Inferior parietal cortex (tissue), 1 donor: Measurements from ENCODE around the gene ASTN1.

Experiments
- DNase-seq: peaks from one replicate; pipeline ENCODE4 v3.0.0-alpha.2; 2016; ENCODE audit errors: extremely low spot score

The ASTN1 gene

DNA sequence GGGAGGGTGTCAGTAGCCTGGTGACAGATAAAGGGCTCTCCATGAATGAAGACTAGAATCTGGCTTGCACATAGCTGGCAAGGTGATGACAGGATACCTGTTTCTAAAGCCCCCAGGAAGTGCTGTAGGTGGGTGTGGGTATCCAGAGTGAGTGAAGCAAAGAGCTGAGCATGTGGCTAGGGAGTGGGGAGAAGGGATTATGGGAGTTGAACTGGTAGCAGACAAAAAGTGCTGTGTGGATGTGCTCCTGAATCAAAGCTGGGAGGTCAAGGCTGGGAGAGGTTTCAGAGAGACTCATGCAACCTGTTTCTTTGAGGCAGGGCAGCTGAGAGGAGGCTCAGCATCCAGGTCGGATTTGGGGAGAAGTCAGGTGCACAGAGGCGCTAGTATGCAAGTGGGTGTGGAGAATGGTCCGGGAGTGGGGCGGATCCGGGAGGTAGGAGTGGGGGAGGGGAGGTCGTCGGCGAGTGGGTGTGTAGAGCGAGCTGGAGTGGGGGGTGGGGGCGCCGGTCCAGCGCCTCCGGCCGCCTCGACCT, 600 bp downstream of the ASTN1 start:
- peak; percentile 16 for DNase-seq

DNA sequence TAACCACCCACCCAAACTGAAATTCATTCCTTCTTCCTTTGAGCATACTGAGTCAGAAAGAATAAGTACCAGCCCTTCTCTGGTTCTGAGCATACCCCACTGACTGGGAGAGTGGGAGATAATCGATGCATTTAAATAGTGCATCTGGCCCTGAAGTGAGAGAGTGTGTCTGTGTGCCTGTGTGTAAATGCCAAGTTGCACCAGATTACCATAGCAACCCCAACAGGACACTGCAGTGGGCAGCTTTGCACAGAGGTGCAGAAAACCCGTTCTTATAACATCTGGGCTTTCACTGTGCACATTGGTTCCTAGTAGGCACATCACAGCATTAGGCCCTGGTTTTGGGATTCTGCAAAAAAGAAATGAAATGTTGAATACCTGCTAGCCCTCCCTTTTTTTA, 2.3 kb downstream of the ASTN1 start:
- DNase-seq, result no peak

DNA sequence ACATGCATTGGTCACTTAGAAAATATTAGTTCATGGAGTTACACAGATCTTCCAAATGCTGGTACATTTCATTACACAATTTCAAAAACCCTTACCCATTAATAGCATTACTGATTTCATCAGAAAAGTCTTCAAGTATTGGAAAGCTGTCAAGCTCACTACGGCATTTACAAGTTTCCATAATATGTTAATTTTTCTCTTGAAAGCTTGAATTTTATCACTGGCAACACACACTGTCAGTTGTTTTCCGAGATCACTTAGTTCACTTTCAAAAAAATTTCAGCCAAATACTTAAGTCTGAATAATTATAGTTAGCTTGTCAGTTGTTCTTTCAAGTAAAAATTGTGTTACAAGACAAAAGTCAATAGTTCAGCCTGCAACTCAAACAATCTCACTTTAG, 18.0 kb downstream of the ASTN1 start:
- no peak for DNase-seq

DNA sequence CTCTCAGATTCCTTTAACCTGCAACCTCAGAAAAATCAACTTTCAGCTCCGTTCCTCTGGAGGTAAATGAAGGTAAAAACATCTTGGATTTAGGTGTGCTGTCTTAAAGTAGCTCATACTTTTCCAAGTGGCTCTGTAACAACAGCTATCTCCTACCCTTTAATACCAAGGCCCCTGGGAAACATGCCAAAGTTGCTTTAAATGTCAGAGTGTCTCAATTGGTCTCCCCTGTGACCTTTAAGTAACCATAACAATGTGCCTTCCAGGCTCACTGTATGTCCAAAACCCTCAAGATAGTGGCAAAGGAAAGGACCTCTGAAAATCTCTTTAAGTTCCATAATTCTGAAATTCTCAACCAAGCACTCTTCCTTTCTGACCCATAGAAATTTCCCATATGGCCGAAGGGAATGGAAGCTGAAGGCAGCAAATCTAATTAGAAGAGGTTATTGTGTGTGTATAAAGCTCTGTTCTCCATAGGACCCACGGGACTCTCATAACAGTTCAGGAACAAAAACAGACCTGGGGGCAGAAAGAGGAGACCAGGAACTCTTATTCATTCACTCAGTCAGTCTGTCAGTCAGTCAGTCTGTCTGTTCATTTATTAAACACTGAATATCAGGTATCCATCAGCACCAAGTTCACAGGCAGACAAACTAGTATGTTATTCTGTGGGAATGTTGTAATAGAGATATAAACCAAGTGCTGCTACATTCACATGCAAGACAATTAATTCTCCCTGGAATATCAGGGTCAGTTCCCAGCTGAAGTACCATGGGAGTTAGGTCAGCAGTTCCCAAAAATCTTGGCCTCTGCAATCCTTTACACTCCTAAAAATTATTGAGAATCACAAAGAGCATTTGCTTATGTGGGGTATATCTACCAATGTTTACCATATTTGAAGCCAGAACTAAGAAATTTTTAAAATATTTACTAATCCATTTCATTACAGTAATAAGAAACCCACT, 19.1 kb downstream of the ASTN1 start:
- DNase-seq, result no peak

DNA sequence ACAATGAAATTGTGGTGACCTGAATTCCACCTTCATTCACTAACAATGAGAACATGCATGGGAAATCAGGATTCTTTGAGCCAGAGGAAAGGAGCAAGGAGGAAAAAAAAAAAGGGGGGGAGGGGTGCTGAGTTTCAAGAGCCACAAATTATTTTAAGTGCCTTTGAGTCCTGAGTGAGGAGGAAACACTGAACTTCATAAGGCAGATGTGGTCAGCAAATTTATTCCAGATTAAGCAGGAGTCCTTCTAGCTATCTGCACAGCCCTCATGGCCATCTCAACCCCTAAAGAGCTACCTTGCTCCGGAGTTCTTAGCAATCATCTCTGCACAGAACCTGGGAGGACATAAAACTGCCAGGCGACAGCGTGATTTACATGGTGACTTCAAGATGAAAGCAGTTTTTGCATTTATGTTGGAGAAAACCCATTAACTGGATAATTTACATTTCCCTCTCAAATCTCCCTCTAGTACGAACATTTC, 21.7 kb downstream of the ASTN1 start:
- no peak for DNase-seq

DNA sequence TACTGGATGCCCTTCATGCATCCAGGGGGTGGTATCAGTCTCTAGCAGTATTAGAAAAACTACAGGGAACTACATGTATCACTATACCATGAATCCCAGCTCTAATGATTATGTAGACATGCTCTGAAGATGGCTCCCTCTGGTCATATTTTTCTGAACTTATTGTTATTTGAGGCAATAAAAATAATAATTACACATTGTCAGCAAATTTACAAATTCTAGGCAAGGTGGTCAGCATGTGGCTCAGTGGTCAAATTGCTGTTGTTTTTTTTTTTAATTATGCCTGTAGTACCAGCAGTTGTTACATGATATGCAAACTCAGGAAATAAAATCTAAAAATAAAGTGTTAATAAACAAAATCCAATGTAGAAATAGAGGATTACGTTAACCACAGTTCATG, 22.5 kb downstream of the ASTN1 start:
- no peak for DNase-seq

DNA sequence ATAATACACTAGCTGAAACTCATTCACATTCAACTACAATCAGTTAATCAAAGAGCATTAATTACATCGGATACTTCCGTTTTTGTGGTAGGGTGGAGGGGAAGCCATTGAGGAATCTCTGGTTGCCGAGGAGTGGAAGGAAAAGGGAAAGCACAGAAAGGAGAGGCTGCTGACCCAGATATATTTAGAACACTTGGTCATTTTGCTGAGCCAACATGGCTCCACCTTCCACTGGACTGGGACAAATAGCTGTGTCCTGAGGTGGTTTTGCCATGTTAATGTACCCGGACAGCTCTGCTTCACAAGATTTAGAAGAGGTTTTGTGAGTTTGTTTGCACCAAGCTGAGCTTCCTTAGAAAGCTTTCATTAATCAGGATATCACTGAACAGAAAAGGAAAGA, 26.2 kb downstream of the ASTN1 start:
- DNase-seq, result no peak

DNA sequence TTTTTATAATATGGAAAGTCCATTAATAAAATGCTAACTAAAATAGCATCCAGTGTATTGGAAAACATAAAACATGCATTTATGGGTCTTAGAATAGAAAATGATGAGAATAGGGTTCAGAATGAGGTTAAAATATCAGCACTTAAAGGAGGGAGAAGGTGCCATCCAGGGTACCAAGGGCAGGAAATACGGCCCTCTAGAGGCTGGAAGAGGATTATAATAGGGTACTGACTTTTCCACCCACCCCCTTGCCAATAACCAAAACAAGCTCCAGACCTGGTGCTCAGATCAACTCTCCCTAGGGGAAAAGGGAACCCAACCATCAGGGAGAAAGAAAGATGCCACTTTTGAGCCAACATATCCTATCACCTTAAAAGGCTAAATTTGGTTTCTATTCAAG, 26.7 kb downstream of the ASTN1 start:
- no peak for DNase-seq

DNA sequence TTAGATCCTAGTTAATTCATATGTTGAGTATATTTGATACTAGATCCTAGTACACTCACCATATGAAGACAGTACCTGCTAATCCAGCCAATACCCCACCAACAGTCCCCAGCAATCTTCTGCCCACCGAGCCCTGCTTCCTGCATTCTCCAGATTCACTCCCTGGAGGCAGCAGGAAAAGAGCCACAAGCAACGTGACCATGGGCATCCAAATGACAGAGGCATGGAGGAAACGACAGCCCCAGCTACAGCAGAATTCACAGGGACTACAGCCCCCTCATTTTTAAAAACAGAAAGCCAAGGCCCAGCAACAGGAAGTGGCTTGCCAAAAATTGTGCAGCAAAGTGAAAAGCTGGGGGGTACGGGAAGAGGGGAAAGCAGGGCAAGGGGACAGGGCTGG, 29.3 kb downstream of the ASTN1 start:
- no peak for DNase-seq

DNA sequence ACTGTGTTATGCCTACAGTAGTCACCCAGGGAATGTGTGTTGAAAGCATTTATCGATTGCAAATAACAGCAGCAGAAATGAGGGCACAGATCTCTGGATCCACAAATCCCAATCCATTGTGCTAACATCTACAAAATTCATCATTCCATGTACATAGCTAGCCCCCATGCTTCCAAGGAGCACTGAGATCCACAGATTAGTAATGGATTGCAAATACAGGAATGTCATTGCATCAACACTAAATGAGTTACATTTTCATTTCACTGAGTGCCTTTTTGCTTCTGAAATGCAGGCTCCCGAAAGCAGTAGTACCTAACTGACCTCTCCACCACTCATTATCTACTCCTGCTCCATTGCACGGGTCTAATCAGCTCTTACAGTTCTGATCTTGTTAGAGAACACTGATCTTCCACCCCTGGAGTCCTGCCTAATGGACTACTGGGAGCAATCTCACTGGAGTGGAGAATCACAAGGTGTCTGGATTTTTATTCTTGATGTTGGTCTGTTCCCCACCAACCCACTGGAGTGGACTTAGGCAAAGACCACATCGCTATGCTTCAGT, 30.5 kb downstream of the ASTN1 start:
- DNase-seq, result no peak

DNA sequence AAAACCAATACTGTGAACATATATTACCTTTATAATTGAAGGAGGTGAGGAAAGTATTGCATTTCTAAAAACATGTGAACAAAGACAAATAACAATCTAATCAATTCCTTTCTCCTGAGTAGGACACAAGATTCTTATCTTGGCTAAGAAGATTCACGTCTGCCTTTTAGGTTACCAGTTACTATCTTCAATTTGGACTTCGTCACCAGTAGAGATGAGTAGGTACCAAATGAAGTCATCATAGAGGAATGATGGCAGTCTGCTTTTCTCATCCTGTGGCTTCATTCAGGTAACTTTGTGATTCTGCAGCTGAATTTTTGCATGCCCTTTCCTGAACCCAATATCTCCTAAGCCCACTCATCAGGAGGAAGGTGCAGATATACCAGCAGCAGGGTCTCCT, 32.4 kb downstream of the ASTN1 start:
- DNase-seq, result no peak

DNA sequence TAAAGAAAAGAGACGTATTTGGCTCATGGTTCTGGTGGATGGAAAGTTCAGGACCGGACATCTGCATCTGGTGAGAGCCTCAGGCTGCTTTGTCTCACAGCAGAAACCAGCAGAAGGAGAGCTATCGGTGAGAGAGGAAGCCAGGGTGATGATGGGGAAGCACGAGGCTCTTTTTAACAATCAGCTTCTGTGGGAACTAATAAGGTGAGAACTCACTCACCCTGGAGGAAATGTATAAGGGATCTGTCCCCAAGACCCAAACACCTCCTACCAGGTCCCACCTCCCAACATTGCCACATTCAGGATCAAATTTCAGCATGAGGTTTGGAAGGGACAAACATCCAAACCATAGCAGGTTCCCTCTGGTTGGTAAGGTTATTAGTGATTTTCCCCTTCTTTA, 32.8 kb downstream of the ASTN1 start:
- no peak for DNase-seq

DNA sequence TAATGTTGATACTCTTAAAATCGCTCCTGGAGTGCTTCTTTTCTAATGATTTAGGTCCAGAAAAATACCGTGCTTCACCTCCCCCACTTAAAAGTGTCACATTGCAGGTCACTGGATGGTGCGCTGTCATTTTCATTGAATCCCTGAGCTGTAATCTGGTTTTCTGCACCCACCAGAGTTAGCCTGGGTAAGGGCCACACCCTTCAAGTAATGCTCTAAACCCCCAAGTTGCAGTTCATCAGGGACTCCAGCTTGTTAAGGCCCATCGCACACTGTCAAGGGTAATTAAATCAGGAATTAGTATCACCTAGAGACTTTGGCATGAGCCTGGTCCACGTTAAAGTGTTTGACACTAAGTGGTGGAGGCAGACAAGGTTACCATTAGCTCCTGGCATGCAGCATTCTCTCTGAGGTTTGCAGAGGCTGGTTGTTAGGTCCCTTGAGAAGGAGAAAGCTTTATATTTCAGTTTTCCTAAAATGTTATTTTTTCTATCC, 34.0 kb downstream of the ASTN1 start:
- DNase-seq, result no peak

DNA sequence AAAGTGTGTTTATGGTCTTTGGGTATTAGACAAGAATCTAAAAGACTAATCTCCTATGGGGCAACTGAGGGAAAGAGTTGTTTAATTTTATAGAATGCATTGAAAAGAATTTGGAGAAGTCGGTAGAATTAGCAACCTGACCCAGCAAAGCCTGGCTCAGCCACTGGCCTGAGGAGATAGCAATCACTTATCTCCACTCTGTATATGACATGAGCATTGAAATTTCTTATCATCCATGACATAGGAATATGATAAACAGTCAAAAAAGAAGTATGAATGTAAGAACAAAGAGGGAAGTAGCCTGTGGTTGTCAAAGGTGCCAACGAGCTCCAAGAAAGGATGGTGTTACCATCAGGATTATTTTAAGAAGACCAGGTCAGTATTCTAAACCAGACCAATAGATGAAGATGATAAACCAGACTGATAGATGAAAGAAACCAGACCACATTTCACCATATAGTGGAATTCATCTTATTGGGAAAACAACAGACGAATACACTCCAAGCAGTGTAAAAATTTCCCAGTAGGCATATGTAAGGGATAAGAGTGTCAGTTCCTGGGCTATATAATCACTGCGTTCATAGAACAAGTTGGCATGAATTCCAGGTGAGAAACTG, 35.7 kb downstream of the ASTN1 start:
- no peak for DNase-seq

DNA sequence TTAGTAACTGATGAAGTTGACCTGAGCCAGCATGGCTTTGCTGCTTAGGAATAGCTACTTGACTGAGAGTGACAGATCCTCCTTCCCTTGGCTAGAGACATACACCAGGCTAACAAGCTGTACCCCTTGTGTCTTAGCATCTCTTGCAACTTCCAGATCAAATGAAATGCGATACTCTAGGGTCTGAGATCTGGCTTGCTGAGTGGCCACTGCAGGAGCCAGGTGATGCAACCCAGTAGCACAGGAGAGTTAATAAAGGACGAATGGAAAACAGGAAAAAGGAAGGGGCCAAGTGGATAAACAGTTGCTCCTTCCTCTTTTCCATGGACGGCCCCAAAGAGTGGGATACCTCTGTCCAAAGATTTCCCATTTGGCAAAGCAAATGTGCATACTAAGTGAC, 38.2 kb downstream of the ASTN1 start:
- no peak for DNase-seq

DNA sequence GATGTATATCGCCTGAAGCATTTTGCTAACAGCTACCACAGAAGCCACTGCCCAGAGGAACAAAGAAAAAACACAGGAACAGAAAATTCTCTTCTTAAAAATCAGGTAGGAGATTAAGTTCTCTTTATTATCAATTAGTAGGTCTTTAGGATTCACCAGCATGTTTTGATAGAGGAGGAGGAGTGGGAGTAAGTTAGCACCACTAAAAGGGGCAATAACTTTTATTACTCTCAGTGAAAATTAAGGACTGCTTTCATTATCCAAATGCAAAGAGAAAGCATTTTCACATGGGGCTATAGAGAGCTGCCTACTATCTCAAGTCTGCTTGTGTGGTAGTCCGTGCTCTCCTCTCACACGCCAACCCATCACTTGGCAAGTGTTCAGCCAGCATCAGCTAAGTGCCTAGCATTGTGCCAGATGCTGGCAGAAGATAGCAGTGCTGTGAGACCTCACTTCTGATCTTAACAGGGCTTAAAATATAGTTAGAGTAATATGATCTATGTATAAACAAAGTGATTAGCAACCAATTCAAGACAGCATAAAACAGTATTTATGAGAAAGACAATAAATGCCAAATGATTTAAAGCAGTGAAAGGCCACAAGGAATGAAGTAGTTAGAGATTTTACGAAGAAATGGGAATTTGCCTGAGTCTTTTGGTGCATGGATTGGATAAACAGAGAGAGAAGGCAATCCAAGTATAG, 39.8 kb downstream of the ASTN1 start:
- DNase-seq, result no peak

DNA sequence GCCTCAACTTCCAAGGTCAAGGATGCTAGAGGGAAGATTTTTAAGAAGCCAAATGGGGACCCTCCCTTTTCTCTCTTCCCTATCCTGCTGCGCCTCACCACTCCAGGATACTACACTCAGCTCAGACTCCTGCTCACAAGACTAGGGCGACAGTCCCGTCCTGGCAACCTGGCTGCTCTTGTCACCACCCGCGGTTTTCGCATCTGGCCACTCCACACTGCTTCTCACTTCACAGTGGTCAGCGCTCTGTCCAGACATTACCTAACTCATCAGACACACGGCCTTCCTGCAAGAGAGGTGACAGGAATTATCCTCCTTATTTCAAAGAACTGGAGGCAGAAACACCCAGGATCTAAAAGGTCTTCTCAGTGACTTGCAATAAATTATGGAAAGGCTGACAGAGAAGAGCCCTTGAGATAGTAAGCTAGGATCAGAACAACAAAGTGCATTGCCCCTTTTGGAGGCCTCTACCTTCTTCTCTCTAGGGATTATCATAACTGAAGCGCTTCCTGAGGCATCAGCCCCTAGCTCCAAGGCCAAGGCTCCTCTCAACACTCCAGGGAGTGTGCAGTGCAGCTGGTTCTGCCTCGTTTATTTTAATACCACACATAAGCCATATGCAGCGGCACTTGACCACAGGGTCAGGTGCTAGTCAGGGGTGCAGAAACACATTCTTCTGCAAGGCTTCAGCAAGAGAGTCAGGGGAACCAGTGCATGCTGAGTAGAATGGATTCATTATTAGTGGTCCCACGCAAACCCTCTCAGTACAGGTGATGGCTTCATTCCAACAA, 41.9 kb downstream of the ASTN1 start:
- DNase-seq, result no peak

DNA sequence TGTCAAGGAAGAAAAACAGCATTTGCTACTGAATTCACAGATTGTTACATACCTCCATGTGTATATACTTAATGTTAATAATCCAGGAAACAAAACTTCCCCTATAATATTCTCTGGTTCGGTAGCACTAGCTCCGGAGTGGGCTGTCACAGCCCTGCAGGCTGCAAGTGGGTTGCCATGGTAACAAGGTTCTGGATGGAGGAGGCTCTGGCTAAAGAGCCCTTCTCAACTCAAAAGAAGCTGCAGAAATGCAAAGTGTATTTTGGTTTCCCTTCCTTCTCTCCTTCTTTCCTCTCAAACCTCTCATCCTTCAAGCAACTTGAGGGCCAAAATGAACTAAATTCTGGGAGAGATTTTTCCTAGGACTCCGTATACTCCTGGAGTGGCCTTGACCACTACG, 45.2 kb downstream of the ASTN1 start:
- peak; percentile 58 for DNase-seq

DNA sequence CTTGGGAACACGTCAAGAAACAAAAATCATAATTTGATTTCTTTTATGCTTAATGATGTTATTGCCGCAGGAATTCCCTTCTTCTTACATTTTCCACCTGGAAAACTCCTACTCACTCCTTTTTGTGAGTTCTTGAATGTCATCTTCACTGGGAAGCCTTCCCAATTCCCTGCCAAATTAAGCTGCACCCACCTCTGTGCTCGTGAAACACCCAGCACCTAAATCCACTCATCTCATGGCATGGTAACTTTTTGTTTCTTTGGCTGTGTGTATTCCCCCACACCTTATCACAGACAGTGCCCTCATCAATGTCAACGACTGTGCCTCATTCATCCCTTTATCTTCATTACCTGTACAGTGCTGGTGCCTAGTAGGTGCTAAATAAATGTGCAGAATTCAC, 45.6 kb downstream of the ASTN1 start:
- no peak for DNase-seq

DNA sequence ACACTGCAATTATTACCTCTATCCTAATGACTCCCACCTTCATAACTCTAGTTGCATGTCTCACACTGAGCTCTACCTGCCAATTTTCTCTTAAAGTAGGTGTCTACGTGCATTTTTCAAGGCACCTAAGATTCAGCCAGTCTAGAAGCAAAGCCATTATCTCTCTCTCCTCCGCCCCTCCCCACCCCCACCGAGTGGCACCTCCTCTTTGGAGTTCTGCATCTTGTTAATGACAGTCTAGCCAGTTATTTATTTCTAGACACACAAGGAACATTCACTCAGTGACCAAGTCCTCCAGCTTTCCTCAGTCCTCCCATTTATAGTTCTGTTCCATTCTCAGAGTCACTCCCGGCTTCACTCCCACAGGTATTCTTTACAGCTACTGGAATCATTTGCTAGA, 47.6 kb downstream of the ASTN1 start:
- DNase-seq, result no peak
